Type B pancreatic cell (in vitro differentiated cells): ENCODE measurements around the gene DAD1. TPM values are rescaled to one million over a fixed set of nuclear protein-coding genes. Genes with fewer than 3 reads are reported as not detected.

Source experiments
- DNase-seq: peaks from one replicate; pipeline ENCODE4 v3.0.0; 2021; ENCODE audit warnings: mixed read lengths; ENCODE audit not compliant: unreplicated experiment; ENCODE audit errors: extremely low spot score
- H3K27ac Mint-ChIP-seq: 2 replicates; pipeline ENCODE4 v1.8.0; 2021; ENCODE audit warnings: mild to moderate bottlenecking, mixed read lengths
- H3K27me3 Mint-ChIP-seq: 2 replicates; pipeline ENCODE4 v1.8.0; 2021; ENCODE audit warnings: mixed read lengths
- H3K36me3 Mint-ChIP-seq: 2 replicates; pipeline ENCODE4 v1.8.0; 2021; ENCODE audit warnings: mixed read lengths
- H3K4me1 Mint-ChIP-seq: one replicate; pipeline ENCODE4 v1.8.0; 2021; ENCODE audit warnings: mixed read lengths; ENCODE audit not compliant: unreplicated experiment
- H3K4me3 Mint-ChIP-seq: 2 replicates; pipeline ENCODE4 v1.8.0; 2021; ENCODE audit warnings: mild to moderate bottlenecking, mixed read lengths
- H3K9me3 Mint-ChIP-seq: 2 replicates; pipeline ENCODE4 v1.8.0; 2021; ENCODE audit warnings: mixed read lengths
- CTCF ChIP-seq: fragments of 200-600 bp; sonication (generic); conservative IDR thresholded peaks from 2 replicates; pipeline ENCODE4 v1.5.0; 2021; ENCODE audit warnings: antibody characterized with exemption, mild to moderate bottlenecking
- total RNA-seq: library from RNA; stranded (reverse); gene quantifications from 2 replicates; pipeline ENCODE4 v1.2.1, GENCODE V29; 2021; ENCODE audit warnings: low replicate concordance

DAD1 gene
- total RNA-seq, 1 donor from 2014 or later = 191 TPM

GRCh38 chr14:22553445-22553844 is 35.6 kb downstream of the DAD1 start:
- Mint-ChIP-seq H3K27ac (no peak overlapping the region), H3K36me3 (no peaks in the 10 kb centered on the region), H3K4me1 (peaks cover 44% of the 10 kb centered on the region), H3K4me3 (no peak overlapping the region), H3K27me3 (peaks cover 9% of the 10 kb centered on the region), H3K9me3 (no peaks in the 10 kb centered on the region)
- no peak for TF ChIP-seq CTCF
- DNase-seq = no peak

GRCh38 chr14:22552827-22553076 is 36.3 kb downstream of the DAD1 start:
- H3K27ac Mint-ChIP-seq = no peak overlapping the region
- no peak overlapping the region for H3K4me3 Mint-ChIP-seq
- no peak for DNase-seq
- H3K36me3 Mint-ChIP-seq = no peaks in the 10 kb centered on the region
- no peak for TF ChIP-seq CTCF
- H3K9me3 Mint-ChIP-seq = no peaks in the 10 kb centered on the region
- peaks cover 43% of the 10 kb centered on the region for H3K4me1 Mint-ChIP-seq
- peaks cover 15% of the 10 kb centered on the region for H3K27me3 Mint-ChIP-seq

GRCh38 chr14:22552001-22552826 is 36.8 kb downstream of the DAD1 start:
- no peak overlapping the region for H3K4me3 Mint-ChIP-seq
- no peak overlapping the region for H3K27ac Mint-ChIP-seq
- H3K4me1 Mint-ChIP-seq = peaks cover 37% of the 10 kb centered on the region
- no peaks in the 10 kb centered on the region for H3K9me3 Mint-ChIP-seq
- no peak for TF ChIP-seq CTCF
- DNase-seq = no peak
- no peaks in the 10 kb centered on the region for H3K36me3 Mint-ChIP-seq
- H3K27me3 Mint-ChIP-seq = peaks cover 15% of the 10 kb centered on the region

GRCh38 chr14:22551605-22551997 is 37.4 kb downstream of the DAD1 start:
- peaks cover 35% of the 10 kb centered on the region for H3K4me1 Mint-ChIP-seq
- H3K9me3 Mint-ChIP-seq = no peaks in the 10 kb centered on the region
- peaks cover 15% of the 10 kb centered on the region for H3K27me3 Mint-ChIP-seq
- no peaks in the 10 kb centered on the region for H3K36me3 Mint-ChIP-seq
- no peak overlapping the region for H3K27ac Mint-ChIP-seq
- DNase-seq = no peak
- no peak for TF ChIP-seq CTCF
- no peak overlapping the region for H3K4me3 Mint-ChIP-seq

GRCh38 chr14:22549981-22550673 is 38.9 kb downstream of the DAD1 start:
- Mint-ChIP-seq H3K9me3 (no peaks in the 10 kb centered on the region), H3K36me3 (no peaks in the 10 kb centered on the region), H3K4me1 (peaks cover 43% of the 10 kb centered on the region), H3K27ac (no peak overlapping the region), H3K27me3 (peaks cover 26% of the 10 kb centered on the region), H3K4me3 (no peak overlapping the region)
- no peak for TF ChIP-seq CTCF
- DNase-seq = no peak
